Measurements from ENCODE around the gene IFFO2.

DNA sequence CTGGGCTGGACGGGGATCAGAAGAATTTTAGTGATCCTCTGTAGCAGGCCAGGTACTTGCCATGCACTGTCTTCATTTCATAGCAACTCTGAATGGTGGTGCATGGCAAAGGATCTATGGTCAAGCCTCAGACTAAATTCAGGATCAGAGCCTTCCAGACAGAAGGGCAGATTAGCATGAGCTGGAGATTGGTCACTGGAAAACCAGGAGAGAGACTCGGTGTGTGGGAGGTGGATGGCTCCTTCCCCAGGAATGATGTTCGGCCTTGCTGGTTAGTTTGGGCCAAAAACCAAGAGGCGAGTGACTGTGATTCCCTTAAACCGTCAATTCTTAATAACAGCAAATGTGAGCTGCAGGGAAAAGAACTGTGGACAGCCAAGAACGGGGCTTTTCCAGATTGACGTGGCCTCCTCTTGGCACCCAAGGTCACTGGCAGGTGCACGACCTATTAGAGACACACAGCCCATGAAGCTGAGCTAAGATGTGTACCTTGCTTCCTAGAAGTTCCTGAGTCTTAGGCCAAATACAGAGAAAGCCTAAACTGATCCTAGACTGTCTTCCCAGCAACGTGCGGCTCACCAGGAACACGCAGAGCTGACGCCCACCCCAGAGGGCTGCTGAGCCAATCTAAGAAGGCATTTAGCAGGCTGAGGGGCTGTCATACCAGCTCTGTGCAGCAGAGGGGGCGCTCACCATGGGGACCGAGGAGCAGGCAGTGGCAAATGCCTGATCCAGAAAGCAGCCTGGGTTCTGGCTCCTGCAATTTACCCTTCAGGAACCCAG lies 72.6 kb downstream of the IFFO2 start:
- TF ChIP-seq POLR2A (IDR thresholded peaks at IDR 0.05; ENCODE audit: low read depth, low read length) (no peak), TAF1 (IDR thresholded peaks at IDR 0.05; ENCODE audit: low read depth, low read length) (no peak), POLR2AphosphoS5 (IDR thresholded peaks at IDR 0.05; ENCODE audit: low read depth, low read length) (no peak), POU2F2 (IDR thresholded peaks at IDR 0.05; ENCODE audit: low read depth, low read length) (no peak), SPI1 (IDR thresholded peaks at IDR 0.05; ENCODE audit: low read depth, low read length) (no peak)

Data from GM12891 (cell line).